ENCODE data around the gene CENPL. TPM values are rescaled to one million over a fixed set of nuclear protein-coding genes. Genes with fewer than 3 reads are reported as not detected.

Gene CENPL
- total and polyA plus RNA-seq, 9 of the 15 experiments (the other 6 are each of a cell fraction or from before 2014, with no cell fraction given): 33.0 to 52.7 (median 39.7) TPM

- TF ChIP-seq USF2 (CRISPR knock-in tag; IDR thresholded peaks at IDR 0.05): peak; percentile 47; the same call in 1 of the 2 replicates
- TF ChIP-seq SNRNP70 (optimal IDR thresholded peaks at IDR 0.05; ENCODE audit: low read depth, low read length): no peak
- TF ChIP-seq MCM7 (IDR thresholded peaks at IDR 0.05): no peak
- TF ChIP-seq ZNF586 (CRISPR knock-in tag; conservative IDR thresholded peaks at IDR 0.05): no peak
- peak; percentile 46 for TF ChIP-seq GABPA (tag; conservative IDR thresholded peaks at IDR 0.05; ENCODE audit: low read depth)
- TF ChIP-seq STAG1 (CRISPR knock-in tag; IDR thresholded peaks at IDR 0.05; ENCODE audit: borderline replicate concordance): no peak
- no peak for TF ChIP-seq CCAR2 (IDR thresholded peaks at IDR 0.05; ENCODE audit: low read depth, low read length)
- no peak for TF ChIP-seq EZH2 (IDR thresholded peaks at IDR 0.05; ENCODE audit: borderline replicate concordance, low read depth, low read length)
- no peak for TF ChIP-seq CBX1 (IDR thresholded peaks at IDR 0.05; ENCODE audit: low read depth)
- TF ChIP-seq ZNF766 (CRISPR knock-in tag; conservative IDR thresholded peaks at IDR 0.05): no peak
- no peak for TF ChIP-seq ASH1L (IDR thresholded peaks at IDR 0.05; ENCODE audit: borderline replicate concordance, low read depth, partially characterized antibody)
- TF ChIP-seq HMBOX1 (IDR thresholded peaks at IDR 0.05): no peak
- no peak for TF ChIP-seq RBM25 (IDR thresholded peaks at IDR 0.05; ENCODE audit: low read depth, low read length, severe bottlenecking)
- no peak for TF ChIP-seq RNF2 (IDR thresholded peaks at IDR 0.05)
- TF ChIP-seq MGA (IDR thresholded peaks at IDR 0.05): no peak; the same call in 1 of the 2 replicates
Measured at GRCh38 chr1:173870252-173871075, 45.8 kb upstream of the CENPL start (continued).
